GM18507 (cell line): Measurements from ENCODE around the gene CDC123.
"Not testable (repeated sequence)": the region's sequence is repeated elsewhere in the genome, so short reads cannot be mapped to it uniquely, and the experiment has no call there.

Experiments
- DNase-seq: peaks from one replicate; pipeline ENCODE4 v3.0.0; 2011; ENCODE audit warnings: low read depth; ENCODE audit not compliant: insufficient read length; ENCODE audit errors: extremely low spot score
- FAIRE-seq: peaks from 2 replicates; lab custom pipeline; 2011; peaks lifted over from hg19 to GRCh38; lab: Jason Lieb, UNC

Gene CDC123

GRCh38 chr10:12271210-12271540 lies 75.2 kb downstream of the CDC123 start:
- no peak for FAIRE-seq
- DNase-seq, result no peak

- not testable (repeated sequence) for DNase-seq, FAIRE-seq
Observed at GRCh38 chr10:12277862-12278261, 81.9 kb downstream of the CDC123 start.

GRCh38 chr10:12279281-12279680 lies 83.3 kb downstream of the CDC123 start:
- no peak for DNase-seq
- FAIRE-seq, result no peak

GRCh38 chr10:12287772-12288171 lies 91.8 kb downstream of the CDC123 start:
- FAIRE-seq (no peak), DNase-seq (no peak)

- FAIRE-seq, DNase-seq: not testable (repeated sequence)
Observed at GRCh38 chr10:12297784-12298183, 101.8 kb downstream of the CDC123 start.

- FAIRE-seq, result no peak
- no peak for DNase-seq
Observed at GRCh38 chr10:12299222-12299965, 103.4 kb downstream of the CDC123 start.
